GM12878 (cell line): ENCODE results near the gene ALDOB.

Experiments used
- CTCF ChIP-seq, 3 experiments: IDR thresholded peaks in 2 of 3; conservative IDR thresholded peaks in 1 of 3; 2 replicates each; pipeline ENCODE4 v1.5.1; 2011; ENCODE audit warnings: low read depth in 3 of 3, low read length in 3 of 3, mild to moderate bottlenecking in 3 of 3, control low read depth in 2 of 3, moderate library complexity in 2 of 3, inconsistent platforms in 1 of 3, mixed read lengths in 1 of 3; ENCODE audit not compliant: control insufficient read depth in 2 of 3, insufficient read depth in 1 of 3; ENCODE audit errors: extremely low read depth in 1 of 3
- FOXM1 ChIP-seq: IDR thresholded peaks from 2 replicates; pipeline ENCODE4 v1.6.1; 2012; ENCODE audit warnings: low read depth, mild to moderate bottlenecking, inconsistent platforms, low read length, moderate library complexity
- KDM1A ChIP-seq: fragments of 200-600 bp; sonication (generic); IDR thresholded peaks from 2 replicates; pipeline ENCODE4 v1.6.1; 2016; ENCODE audit warnings: borderline replicate concordance
- MXI1 ChIP-seq: fragments of 150-350 bp; IDR thresholded peaks from 2 replicates; pipeline ENCODE4 v1.6.1; 2011; ENCODE audit warnings: low read depth, mild to moderate bottlenecking, inconsistent platforms, low read length, improper control_type of control experiment
- MYC ChIP-seq: IDR thresholded peaks from 2 replicates; pipeline ENCODE4 v1.6.1; 2011; ENCODE audit warnings: mild to moderate bottlenecking, low read length, moderate library complexity, inconsistent platforms; ENCODE audit not compliant: insufficient read depth, insufficient replicate concordance, insufficient read length, severe bottlenecking
- POLR2A ChIP-seq: IDR thresholded peaks from 2 replicates; pipeline ENCODE4 v1.6.1; 2011; ENCODE audit warnings: low read depth, mild to moderate bottlenecking, low read length
- POLR2AphosphoS5 ChIP-seq: IDR thresholded peaks from 2 replicates; pipeline ENCODE4 v1.6.1; 2011; ENCODE audit warnings: mild to moderate bottlenecking, low read length, inconsistent platforms
- TBL1XR1 ChIP-seq: IDR thresholded peaks from 2 replicates; pipeline ENCODE4 v1.6.1; 2012; ENCODE audit warnings: low read depth, low read length, improper control_type of control experiment
- TF ChIP-seq, protein P1 (sequence below): IDR thresholded peaks from 2 replicates; pipeline ENCODE4 v1.6.1; 2012; ENCODE audit warnings: low read depth, low read length, improper control_type of control experiment
- TF ChIP-seq, protein P2 (sequence below): IDR thresholded peaks from 2 replicates; pipeline ENCODE4 v1.6.1; 2011; ENCODE audit warnings: low read depth, low read length, improper control_type of control experiment, borderline replicate concordance

DNA sequence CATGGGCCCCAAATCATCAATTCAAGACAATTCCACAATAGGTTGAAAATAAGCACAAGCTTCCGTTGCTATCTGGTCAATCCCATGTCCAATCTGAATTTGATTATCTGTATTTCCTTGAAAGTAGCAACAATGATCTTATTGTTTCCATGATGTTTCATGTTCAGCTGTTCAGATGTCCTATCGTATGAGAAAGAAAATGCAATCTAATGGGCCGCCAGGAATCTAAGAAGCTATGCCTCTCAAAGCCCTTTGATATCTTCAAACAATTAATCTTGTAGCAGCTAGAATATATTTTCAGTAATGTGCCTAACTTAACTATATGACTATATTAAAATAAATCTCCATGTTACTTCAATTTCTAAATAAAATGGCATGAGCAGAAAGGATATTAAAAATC lies 32.1 kb upstream of the ALDOB start:
- no peak for TF ChIP-seq CTCF (IDR thresholded peaks at IDR 0.05 in 2 of 3, conservative IDR thresholded peaks at IDR 0.05 in 1 of 3; ENCODE audit: control insufficient read depth in 2 of 3, extremely low read depth in 1 of 3, insufficient read depth in 1 of 3, low read depth in 3 of 3, low read length in 3 of 3)
- TF ChIP-seq MYC = no peak
- TF ChIP-seq TBL1XR1 = no peak
- TF ChIP-seq POLR2A = no peak
- TF ChIP-seq, protein P1, sequence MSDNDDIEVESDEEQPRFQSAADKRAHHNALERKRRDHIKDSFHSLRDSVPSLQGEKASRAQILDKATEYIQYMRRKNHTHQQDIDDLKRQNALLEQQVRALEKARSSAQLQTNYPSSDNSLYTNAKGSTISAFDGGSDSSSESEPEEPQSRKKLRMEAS = no peak
- no peak for TF ChIP-seq POLR2AphosphoS5
- no peak for TF ChIP-seq FOXM1
- no peak for TF ChIP-seq MXI1
- TF ChIP-seq KDM1A = no peak
- TF ChIP-seq, protein P2, sequence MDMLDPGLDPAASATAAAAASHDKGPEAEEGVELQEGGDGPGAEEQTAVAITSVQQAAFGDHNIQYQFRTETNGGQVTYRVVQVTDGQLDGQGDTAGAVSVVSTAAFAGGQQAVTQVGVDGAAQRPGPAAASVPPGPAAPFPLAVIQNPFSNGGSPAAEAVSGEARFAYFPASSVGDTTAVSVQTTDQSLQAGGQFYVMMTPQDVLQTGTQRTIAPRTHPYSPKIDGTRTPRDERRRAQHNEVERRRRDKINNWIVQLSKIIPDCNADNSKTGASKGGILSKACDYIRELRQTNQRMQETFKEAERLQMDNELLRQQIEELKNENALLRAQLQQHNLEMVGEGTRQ = no peak
